Globus pallidus (tissue), 1 donor: ENCODE data around the gene DSTYK.
"Not testable (repeated sequence)": the region's sequence is repeated elsewhere in the genome, so short reads cannot be mapped to it uniquely, and the experiment has no call there.

ENCODE experiments used
- DNase-seq: peaks from one replicate; pipeline ENCODE4 v3.0.0-alpha.2; 2015; ENCODE audit warnings: low spot score

DSTYK gene

DNA sequence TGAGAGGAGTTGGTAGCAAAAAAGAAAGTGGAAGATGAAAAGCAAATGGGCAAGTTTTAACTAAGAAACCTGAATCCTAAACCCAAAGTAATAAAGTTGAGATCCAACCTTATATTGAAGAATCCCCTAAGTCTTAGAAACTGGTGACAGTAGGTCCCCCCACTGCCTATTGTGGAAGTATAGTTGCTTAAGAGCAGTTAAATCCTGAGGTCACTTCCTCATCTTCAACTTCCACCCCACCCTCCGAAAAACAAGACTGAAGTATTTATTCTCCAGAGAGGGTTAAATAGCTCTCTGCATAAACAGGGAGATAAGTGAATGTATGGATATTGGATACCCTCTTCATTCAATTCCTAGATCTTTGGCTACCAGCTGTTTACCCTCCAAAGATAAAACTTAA lies 3.3 kb upstream of the DSTYK start:
- no peak for DNase-seq

GRCh38 chr1:205211839-205212536 lies 486 bp upstream of the DSTYK start:
- no peak for DNase-seq

DNA sequence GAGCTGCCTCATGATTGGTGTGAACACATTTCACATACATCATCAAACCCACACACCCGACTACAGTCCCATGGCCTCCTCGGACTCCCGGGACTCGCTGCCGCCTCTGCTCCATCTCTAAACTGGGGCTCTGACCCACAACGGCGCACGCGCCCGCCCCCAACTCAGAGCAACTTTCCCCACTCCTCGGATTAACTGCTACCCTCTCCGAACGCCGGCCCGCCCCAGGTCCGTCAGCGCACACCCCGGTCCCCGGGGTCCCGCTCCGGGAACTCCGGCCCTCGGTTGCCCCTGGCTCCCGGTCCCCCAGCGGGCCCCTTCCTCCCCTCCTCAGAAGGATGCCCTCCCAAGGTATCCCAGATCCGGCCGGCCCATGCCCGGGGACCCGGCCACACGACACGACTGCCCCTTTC lies 740 bp downstream of the DSTYK start:
- no peak for DNase-seq

- no peak for DNase-seq
Observed at GRCh38 chr1:205208811-205209210, 2.7 kb downstream of the DSTYK start.

- DNase-seq, result no peak
Observed at GRCh38 chr1:205205055-205205454, 6.4 kb downstream of the DSTYK start.

GRCh38 chr1:205204552-205204951 lies 7.0 kb downstream of the DSTYK start:
- no peak for DNase-seq

DNA sequence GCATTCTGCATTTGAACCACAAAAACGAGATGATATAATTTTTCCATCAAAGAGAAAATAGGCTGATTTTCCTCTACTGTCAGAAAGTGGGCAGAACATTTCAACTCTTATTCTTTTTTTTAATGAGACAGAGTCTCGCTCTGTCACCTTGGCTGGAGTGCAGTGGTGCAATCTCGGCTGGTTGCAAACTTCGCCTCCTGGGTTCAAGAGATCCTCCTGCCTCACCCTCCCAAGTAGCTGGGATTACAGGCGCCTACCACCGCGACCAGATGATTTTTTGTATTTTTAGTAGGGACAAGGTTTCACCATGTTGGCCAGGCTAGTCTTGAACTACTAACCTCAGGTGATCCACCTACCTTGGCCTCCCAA lies 11.6 kb downstream of the DSTYK start:
- no peak for DNase-seq

GRCh38 chr1:205199090-205199930 lies 12.2 kb downstream of the DSTYK start:
- peak; percentile 40 for DNase-seq

DNA sequence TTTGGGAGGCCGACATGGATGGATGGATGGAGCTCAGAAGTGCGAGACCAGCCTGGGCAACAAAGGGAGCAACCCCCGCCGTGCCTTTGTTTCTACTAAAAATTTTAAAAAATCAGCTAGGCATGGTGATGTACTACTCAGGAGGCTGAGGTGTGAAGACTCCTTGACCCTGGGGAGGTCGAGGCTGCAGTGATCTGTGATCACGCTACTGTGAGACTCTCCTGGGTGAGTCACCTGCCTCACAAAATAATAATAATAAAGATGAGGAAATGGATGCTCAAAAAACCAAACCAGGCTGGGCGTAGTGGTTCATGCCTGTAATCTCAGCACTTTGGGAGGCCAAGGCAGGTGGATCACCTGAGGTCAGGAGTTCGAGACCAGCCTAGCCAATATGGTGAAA lies 19.2 kb downstream of the DSTYK start:
- DNase-seq, result no peak

DNA sequence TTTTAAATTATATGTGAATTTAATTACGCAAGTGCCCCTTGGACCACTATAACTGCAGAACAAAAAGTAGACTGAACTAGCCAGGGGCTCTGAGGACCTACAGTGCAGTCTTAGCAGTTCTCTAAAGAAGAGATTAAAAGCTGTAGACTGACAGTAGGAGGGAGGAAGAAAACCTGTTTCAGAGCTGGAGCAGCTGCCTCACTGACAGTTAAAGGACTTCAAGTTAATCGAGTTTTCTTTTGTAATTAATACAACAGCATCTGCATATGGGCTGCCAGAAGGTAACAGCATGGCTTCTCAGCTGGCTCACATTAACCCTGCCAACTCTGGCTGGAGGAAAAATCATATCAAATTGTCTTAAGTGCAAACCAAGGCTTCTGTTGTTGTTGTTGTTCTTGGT lies 19.9 kb downstream of the DSTYK start:
- no peak for DNase-seq

DNA sequence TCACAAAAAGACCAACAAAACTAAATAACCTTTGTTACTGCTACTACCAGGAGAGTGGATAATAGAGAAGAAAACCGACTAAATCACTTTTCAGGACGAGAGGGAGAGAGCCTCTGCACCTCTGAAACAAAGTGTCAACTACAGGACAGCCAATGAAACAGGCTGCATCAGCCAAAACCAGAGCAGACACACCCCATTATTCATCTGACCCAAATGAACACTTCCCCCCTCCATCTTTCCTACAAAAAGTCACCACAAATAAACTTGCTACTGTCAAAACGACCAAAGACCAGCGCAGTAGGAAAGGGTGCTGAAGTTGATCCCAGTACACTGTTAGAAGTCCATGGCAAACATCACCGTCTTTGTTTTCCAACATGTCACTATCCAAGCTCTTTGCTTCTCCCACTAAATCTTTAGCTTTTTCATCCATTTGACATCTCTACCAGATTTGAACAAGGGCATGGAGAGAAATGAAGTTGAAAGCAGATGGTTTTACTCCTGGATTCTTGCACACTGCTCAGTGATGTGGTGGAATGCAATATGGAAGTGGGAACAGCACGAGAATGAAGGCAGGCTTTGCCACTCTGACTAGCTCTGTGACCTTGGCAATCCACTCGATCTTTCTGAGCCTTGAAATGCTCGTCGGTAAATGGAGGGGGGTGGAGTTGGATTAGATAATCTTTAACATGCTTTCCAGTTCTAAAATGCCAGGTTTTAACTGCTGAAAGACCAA lies 20.5 kb downstream of the DSTYK start:
- no peak for DNase-seq

GRCh38 chr1:205189131-205189530 lies 22.4 kb downstream of the DSTYK start:
- no peak for DNase-seq

GRCh38 chr1:205188596-205188995 lies 22.9 kb downstream of the DSTYK start:
- no peak for DNase-seq

DNA sequence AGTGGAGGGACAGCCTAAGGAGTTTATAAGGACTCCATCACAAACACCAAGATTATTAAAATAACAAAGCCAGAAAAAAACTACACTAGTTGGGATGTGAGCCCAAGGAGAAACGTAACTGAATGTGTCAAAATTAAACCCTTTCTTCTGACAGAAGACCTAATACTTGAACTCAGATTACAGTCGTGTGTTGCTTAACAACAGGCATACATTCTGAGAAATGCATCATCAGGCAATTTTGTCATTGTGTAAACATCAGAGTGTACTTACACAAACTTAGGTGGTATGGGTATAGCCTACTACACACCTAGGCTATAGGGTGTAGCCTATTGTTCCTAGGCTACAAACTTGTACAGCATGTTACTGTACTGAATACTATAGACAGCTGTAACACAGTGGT lies 23.4 kb downstream of the DSTYK start:
- DNase-seq, result no peak

- no peak for DNase-seq
Observed at GRCh38 chr1:205187420-205187819, 24.1 kb downstream of the DSTYK start.

DNA sequence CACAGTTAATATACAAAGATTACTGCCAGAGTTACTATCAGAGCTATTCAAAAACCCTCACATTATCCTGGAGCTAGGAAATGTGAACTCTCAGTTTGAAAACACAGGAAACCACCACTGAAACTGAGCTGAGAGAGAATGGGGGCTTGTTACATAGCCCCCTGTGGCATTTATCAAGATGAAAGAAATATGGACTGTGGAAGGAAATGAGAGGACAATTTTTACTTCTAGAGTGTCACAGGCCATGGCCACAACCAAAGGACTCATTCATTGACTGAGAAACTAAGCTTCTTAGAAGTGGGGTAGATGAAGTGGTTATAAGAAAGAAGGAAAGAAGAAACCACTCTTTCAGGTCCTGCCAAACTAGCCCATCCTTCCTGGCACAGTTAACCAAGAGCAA lies 25.3 kb downstream of the DSTYK start:
- no peak for DNase-seq

DNA sequence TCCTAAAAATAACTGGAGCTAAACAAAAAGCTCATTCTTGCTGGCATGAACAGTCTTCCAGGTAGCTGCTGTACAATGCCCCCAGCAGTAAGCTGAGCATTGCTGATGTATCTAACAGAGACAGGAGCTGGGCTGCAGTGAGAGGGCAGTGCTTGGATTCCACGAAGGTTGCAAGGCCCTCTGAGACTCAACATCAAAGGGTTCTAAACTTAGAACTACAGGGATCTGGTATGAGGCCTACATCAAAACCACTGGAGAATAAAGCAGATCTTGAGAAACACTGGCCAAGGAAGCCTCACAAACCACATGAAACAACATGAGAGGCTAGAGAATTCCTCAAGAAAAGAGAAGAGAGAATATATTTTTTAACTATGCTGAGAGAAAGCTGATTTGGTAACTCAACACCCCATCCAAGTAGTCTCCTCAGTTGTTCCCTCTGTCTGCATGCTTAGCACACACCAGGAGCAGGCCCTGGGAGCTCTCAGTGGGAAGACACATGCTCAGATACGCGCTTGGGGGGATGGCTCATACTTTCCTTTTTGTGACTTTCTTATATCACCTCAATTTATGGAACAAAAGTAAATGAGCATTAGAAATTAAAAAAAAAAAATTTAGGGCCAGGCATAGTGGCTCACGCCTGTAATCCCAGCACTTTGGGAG lies 27.7 kb downstream of the DSTYK start:
- DNase-seq, result peak; percentile 31

GRCh38 chr1:205182930-205183329 lies 28.6 kb downstream of the DSTYK start:
- no peak for DNase-seq

DNA sequence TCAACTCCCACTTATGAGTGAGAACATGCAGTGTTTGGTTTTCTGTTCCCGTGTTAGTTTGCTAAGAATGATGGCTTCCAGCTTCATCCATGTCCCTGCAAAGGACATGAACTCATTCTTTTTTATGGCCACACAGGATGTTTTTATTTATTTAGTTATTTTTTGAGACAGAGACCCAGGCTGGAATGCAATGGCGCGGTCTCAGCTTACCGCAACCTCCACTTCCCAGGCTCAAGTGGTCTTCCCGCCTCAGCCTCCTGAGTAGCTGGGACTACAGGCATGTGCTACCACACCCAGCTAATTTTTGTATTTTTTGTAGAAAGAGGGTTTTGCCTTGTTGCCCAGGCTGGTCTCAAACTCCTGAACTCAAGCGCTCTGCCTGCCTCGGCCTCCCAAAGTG lies 31.2 kb downstream of the DSTYK start:
- not testable (repeated sequence) for DNase-seq

- DNase-seq, result no peak
Observed at GRCh38 chr1:205179842-205180241, 31.7 kb downstream of the DSTYK start.

DNA sequence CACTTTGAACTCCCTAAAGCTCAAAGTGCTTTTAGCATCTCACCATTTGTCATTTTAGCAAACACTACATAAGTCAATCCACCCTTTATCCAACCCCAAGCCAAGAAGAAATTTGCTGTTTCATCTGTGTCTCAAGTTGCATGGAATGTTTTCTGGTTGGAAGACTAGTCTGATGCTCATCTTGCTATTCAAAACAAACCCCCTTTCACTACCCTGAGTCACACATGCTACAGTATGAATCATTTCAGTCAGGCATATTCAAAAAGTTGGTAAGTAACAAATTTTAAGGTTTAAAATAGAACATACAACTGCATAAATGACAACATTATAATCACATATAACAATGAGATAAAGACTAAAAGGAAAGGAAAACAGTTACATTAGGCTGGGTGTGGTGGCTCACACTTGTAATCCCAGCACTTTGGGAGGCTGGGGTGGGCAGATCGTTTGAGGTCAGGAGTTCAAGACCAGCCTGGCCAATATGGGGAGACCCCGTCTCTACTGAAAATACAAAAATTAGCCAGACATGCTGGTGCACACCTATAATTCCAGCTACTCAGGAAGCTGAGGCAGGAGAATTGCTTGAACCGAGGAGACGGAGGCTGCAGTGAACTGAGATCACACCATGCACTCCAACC lies 38.7 kb downstream of the DSTYK start:
- DNase-seq, result no peak

DNA sequence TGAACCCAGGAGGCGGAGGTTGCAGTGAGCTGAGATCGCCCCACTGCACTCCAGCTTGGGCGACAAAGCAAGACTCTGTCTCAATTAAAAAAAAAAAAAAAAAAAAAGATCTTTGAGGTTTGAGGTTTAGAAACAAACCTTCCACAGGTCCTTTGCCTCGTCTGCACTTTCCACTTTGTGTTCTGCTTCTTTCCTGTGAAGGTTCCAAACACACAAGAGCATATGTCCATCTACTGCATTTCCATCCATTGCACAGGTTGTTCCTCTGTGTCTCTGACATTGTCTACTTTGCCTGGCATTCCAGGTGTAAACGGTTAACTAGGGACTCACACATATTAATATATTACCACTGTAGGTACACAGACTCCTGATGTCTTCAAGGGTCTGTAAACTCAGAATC lies 40.1 kb downstream of the DSTYK start:
- no peak for DNase-seq
